ENCODE measurements around the gene ZNF324. TPM values are rescaled to one million over a fixed set of nuclear protein-coding genes. Genes with fewer than 3 reads are reported as not detected.
A peak's percentile ranks its signal among the peaks of the same experiment; 100 is the strongest.

The ZNF324 gene
- total and polyA plus RNA-seq, 9 of the 15 experiments (the other 6 are each of a cell fraction or from before 2014, with no cell fraction given), result 0.92 to 16.4 (median 5.3) TPM

- TF ChIP-seq ATF7 (IDR thresholded peaks at IDR 0.05) (peak; percentile 79), NONO (IDR thresholded peaks at IDR 0.05; ENCODE audit: low read depth in 2 of 2, low read length in 1 of 2) (peak in 1 of 2 experiments; percentile 69; a peak in 1 of 4 replicates), CCNT2 (IDR thresholded peaks at IDR 0.05; ENCODE audit: borderline replicate concordance, extremely low read depth, insufficient read length, low read depth, low read length) (peak; percentile 27), TAF15 (IDR thresholded peaks at IDR 0.05; ENCODE audit: low read depth, low read length) (no peak), HNRNPH1 (optimal IDR thresholded peaks at IDR 0.05; ENCODE audit: low read depth, low read length) (no peak), ZBTB7A (IDR thresholded peaks at IDR 0.05; ENCODE audit: borderline replicate concordance, control insufficient read depth, low read depth, low read length) (peak; percentile 7), E2F6 (IDR thresholded peaks at IDR 0.05; ENCODE audit: borderline replicate concordance in 1 of 2, extremely low read depth in 1 of 2, insufficient read depth in 1 of 2, insufficient read length in 1 of 2, low read depth in 1 of 2, low read length in 1 of 2, poor library complexity in 1 of 2, severe bottlenecking in 1 of 2) (peak in 1 of 2 experiments; percentile 79), SUPT5H (IDR thresholded peaks at IDR 0.05) (peak; percentile 79), PKNOX1 (IDR thresholded peaks at IDR 0.05) (peak; percentile 91), THAP12 (CRISPR knock-in tag; IDR thresholded peaks at IDR 0.05) (0 out of 2 replicates have a peak, but pooled peaks have one; percentile 26), RBM25 (IDR thresholded peaks at IDR 0.05; ENCODE audit: low read depth, low read length, severe bottlenecking) (peak; percentile 64), FIP1L1 (IDR thresholded peaks at IDR 0.05; ENCODE audit: low read depth, low read length, poor library complexity, severe bottlenecking) (peak; percentile 82), SIX5 (IDR thresholded peaks at IDR 0.05; ENCODE audit: borderline replicate concordance in 1 of 2, insufficient read depth in 1 of 2, low read depth in 1 of 2, low read length in 2 of 2) (peak; percentile 83 to 87), PHF20 (IDR thresholded peaks at IDR 0.05; ENCODE audit: partially characterized antibody) (peak; percentile 74), HMGN3 (IDR thresholded peaks at IDR 0.05; ENCODE audit: borderline replicate concordance, extremely low read depth, insufficient read length, low read depth, low read length) (peak; percentile 54), NFE2 (IDR thresholded peaks at IDR 0.05; ENCODE audit: low read depth) (no peak), ZNF511 (CRISPR knock-in tag; IDR thresholded peaks at IDR 0.05) (peak; percentile 72; the same call in 1 of the 2 replicates), SRF (CRISPR knock-in tag; IDR thresholded peaks at IDR 0.05) (peak in 1 of 2 experiments; percentile 45; a peak in 2 of 4 replicates), GABPA (tag; conservative IDR thresholded peaks at IDR 0.05; ENCODE audit: low read depth) (peak; percentile 97), FOS (IDR thresholded peaks at IDR 0.05; ENCODE audit: extremely low read depth, insufficient read length) (peak; percentile 51)
These were observed 15.3 kb upstream of the ZNF324 start, which contains the start of gene ZNF324B (continued) for GRCh38 chr19:58451358-58452101.

Measured in K562 (cell line).